HG03135 (cell line): ENCODE measurements around the gene OXLD1.
"Not testable (repeated sequence)": the region's sequence is repeated elsewhere in the genome, so short reads cannot be mapped to it uniquely, and the experiment has no call there.

Source experiments
- ATAC-seq: cut with Tn5 transposase; IDR thresholded peaks from one replicate; pipeline ENCODE4 v1.9.1; 2021; ENCODE audit warnings: mild to moderate bottlenecking, moderate library complexity; ENCODE audit not compliant: unreplicated experiment

The OXLD1 gene

DNA sequence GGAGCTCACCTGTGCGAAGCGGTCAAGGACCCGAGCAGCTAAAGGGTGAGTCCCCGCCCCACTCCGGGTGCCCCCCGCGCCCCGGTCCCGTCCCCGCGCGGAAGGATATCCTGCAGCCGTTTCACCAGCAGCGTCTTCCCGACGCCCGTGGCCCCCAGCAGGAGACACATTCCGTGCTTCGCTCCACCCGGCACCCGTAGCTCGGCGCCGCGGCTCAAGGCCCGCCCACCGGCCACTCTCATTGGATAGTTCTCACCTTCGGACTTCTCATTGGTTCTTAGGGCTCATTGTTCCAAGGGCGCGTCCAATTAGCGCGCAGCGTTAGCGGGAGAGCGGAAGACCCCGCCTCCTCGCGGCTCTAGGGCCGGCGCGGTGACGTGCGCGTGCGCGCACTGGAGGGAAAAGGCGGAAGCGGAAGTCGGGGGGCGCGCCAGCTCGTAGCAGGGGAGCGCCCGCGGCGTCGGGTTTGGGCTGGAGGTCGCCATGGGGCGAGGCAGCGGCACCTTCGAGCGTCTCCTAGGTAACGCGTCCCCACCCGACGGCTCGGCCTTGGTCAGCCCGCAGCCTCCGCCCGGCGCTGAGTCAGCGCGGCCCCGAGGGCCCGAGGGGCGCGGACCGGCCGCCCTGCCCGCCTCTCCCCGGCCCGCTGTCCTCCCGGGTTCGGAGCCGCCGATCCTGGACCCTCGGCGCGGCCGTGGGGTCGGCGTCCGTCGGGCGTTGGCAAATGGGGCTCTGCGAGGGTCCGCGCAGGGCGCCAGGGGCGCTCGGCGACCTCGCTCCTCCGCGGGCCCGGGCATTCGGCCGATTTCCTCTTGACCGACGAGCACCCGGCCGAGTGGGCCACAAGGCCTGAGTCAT is 17.4 kb upstream of the OXLD1 start, which contains the start of the genes ARL16 and HGS:
ARL16 (minus strand) TSS at position 214 of the 858 bp plus-strand sequence; CDS start at position 170, 44 bp downstream.
HGS (plus strand) TSS at position 428 of the 858 bp plus-strand sequence; CDS start at position 484, 56 bp downstream.
- peak; percentile 89 for ATAC-seq

GRCh38 chr17:81683208-81683583 is 16.8 kb upstream of the OXLD1 start:
- ATAC-seq = peak; percentile 5

- no peak for ATAC-seq
These were observed 16.3 kb upstream of the OXLD1 start for GRCh38 chr17:81682565-81683207.

- ATAC-seq = no peak
These were observed 15.3 kb upstream of the OXLD1 start for GRCh38 chr17:81681672-81682071.

DNA sequence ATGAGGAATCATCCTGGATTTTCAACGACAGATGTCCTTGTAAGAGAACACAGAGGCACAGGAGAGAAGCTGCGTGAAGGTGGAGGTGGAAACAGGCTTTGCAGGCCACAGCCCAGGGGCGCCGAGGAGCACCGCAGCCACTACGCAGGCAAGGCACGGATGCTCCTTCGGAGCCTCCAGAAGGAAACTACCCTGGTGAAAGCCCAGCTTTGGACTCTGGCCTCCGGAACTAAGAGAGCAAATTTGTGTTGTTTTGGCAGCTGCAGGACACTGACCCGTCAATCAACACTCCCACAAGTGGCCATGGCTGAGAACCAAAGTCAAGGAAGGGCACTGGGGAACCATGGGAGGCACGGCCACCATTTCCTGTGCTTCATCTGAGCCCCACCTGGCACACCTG is 13.7 kb upstream of the OXLD1 start:
- ATAC-seq = no peak

DNA sequence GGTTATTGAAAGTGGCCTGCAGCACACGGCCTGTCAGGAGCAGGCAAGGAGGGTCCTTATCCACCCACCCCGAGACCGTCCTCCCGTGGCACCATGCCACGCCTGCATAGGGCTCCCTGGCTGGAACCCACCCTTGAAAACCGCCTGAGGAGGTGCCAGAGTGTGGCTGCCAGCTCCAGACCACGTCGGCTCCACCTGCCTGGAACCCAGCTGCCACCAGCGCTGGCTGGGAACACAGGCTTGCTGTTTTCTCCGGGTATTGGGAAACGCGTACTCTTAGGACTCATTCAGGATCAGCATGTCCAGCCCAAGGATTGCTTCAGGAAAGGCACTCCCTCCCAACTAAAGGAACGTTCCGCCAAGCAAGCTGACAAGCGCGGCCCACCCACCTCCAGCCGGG is 10.5 kb upstream of the OXLD1 start:
- ATAC-seq = no peak

GRCh38 chr17:81675515-81676221 is 9.3 kb upstream of the OXLD1 start:
- not testable (repeated sequence) for ATAC-seq

GRCh38 chr17:81673561-81674258 is 7.3 kb upstream of the OXLD1 start:
- ATAC-seq = no peak

DNA sequence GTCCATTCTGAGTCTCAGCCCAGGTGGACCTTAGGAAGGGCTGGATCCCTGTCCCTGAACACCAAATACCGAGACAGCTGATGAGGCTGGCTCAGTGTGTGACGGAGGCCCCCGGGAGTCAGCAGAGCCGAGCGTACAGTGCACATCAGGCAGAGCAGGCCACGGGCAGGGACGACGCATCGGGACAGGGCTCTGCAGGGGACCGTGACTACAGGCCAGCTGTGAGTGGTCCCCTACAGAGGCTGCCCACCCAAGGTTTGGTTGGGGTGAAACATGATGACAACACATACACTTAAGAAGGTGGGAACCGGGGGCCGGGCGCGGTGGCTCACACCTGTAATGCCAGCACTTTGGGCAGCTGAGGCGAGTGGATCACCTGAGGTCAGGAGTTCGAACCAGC is 6.5 kb upstream of the OXLD1 start:
- no peak for ATAC-seq

- no peak for ATAC-seq
These were observed 6.1 kb upstream of the OXLD1 start for GRCh38 chr17:81672504-81672903.

DNA sequence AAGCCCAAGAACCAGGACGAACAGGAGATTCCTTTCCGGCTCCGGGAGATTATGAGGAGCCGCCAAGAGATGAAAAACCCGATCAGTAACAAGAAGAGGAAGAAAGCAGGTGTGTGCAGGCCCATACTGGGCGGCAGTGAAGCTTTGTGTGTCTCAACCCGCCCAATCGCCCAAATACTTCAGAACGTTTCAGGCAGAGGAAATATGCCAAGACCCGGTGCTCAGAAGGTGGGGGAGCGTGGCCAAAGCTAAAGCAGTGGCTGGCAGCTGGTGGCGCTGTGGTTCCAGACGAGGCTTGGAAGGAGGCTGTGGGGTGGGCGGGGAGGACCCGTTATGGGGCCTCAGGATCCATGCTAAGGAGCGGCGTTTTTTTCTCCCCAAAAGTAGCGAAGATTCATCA is 1.3 kb upstream of the OXLD1 start:
- ATAC-seq = no peak

- no peak for ATAC-seq
These were observed 388 bp downstream of the OXLD1 start for GRCh38 chr17:81666092-81666341.

DNA sequence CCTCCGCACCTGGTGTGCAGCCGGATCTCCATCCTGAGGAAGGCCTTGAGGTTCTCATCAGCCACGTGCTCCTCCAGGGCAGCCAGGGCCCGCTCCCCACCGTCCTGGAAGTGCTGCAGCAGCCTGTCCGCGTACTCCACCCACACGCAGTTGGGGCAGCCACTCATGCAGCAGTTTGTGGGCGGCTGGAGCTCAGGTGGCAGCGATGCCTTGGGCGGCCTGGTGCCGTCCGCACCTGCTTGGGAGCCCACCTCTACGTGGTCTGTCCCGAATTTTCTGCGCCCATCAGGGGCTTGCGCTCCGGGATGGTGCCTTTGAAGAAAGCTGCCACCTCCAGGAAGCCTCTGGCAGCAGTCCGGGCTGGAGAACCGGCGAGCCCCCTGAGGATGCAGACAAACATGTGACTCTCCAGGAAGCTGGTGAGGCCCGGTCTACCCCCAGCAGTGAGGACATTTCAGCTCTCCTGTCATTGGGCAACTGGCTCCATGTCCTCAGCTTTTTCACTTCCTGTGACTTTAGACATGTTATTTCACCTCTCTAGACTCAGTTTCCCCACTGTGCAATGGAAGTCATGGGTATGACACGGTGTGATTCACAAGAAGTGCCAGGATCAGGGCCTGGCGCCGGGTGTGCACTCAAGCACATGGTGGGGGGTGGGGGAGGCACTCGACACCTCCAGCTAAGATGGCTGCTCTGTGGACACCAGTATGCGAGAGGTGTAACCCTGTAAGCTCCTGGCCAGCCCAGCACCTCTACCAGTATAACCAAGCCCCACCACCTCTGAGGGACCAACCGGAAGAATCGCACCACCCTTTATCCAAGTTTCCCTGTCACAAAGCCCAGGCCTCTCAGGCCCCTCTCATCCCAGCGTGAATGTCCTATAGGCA is 957 bp downstream of the OXLD1 start:
- peak; percentile 17 for ATAC-seq

GRCh38 chr17:81664051-81664470 is 2.3 kb downstream of the OXLD1 start:
- no peak for ATAC-seq

DNA sequence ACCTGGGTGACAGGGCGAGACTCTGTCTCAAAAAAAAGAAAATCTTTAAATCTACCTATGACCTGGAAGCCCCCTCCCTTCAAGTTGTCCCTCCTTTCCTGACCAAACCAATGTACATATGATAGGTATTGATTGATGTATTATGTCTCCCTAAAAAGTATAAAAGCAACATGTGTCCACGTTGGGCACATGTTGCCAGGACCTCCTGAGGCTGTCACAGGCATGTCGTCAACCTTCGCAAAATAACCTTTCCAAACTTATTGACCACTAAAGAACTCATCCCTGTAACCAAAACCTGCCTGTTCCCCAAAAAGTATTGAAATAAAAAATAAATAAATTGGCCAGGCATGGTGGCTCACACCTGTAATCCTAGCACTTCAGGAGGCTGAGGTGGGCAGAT is 4.4 kb downstream of the OXLD1 start:
- ATAC-seq = no peak

GRCh38 chr17:81660441-81660840 is 6.0 kb downstream of the OXLD1 start:
- no peak for ATAC-seq

DNA sequence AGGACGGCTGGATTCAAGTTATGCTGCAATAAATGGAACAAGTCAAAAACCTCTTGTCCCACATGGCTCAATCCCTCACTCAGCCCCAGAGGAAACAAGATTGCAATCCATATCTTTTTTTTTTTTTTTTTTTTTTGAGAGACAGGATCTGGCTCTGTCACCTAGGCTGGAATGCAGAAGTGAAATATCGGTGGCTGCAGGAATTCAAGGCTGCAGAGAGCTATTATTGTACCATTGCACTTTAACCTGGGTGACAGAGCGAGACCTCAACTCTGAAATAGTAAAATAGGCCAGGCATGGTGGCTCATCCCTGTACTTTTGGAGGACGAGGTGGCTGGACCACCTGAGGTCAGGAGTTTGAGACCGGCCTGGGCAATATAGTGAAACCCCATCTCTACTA is 7.4 kb downstream of the OXLD1 start:
- no peak for ATAC-seq

GRCh38 chr17:81656835-81657234 is 9.6 kb downstream of the OXLD1 start:
- no peak for ATAC-seq

- ATAC-seq = no peak
These were observed 10.2 kb downstream of the OXLD1 start, which contains the start of gene PDE6G for GRCh38 chr17:81656118-81656743. PDE6G (minus strand) TSS chr17:81656542; CDS start chr17:81653305, 3,237 bp downstream.
